PC-3 (cell line): Measurements from ENCODE around the gene LOXHD1. TPM values are rescaled to one million over a fixed set of nuclear protein-coding genes. Genes with fewer than 3 reads are reported as not detected.

Experiments
- ATAC-seq: fragments of 200-7000 bp; cut with Tn5 transposase; 2 replicates; pipeline ENCODE4 v1.9.1; 2020; ENCODE audit warnings: mild to moderate bottlenecking, moderate library complexity
- BruUV-seq: library from RNA; stranded (reverse); fragments of 400-500 nt; replicated peaks from 2 replicates; lab custom pipeline; 2021; lab: Mats Ljungman, UMichigan
- CTCF ChIA-PET: fragments of 300-600 bp; sonication (Branson Sonifier 250); formaldehyde crosslinking; loops from one replicate; lab custom pipeline; 2022; ENCODE audit warnings: antibody characterized with exemption; lab: Charles Lee
- POLR2A ChIA-PET: fragments of 300-600 bp; sonication (Branson Sonifier 250); formaldehyde crosslinking; loops from one replicate; lab custom pipeline; 2022; ENCODE audit warnings: antibody characterized with exemption; ENCODE audit not compliant: unreplicated experiment; lab: Charles Lee
- DNase-seq: peaks from one replicate; pipeline ENCODE4 v3.0.0-alpha.2; 2015
- H2AFZ ChIP-seq: fragments of 300-600 bp; sonication (generic); 2 replicates; pipeline ENCODE4 v1.6.0; 2016; ENCODE audit warnings: antibody characterized with exemption, low read length
- H3F3A ChIP-seq: fragments of 300-600 bp; sonication (generic); one replicate; pipeline ENCODE4 v1.6.0; 2017; ENCODE audit warnings: antibody characterized with exemption, low read length, control low read depth, mild to moderate bottlenecking; ENCODE audit not compliant: unreplicated experiment
- H3K27ac ChIP-seq: fragments of 300-600 bp; sonication (generic); 2 replicates; pipeline ENCODE4 v1.5.1; 2016; ENCODE audit warnings: mild to moderate bottlenecking, low read length
- H3K27me3 ChIP-seq: fragments of 300-600 bp; sonication (generic); 2 replicates; pipeline ENCODE4 v1.6.1; 2016; ENCODE audit warnings: low read length, mixed read lengths
- H3K36me3 ChIP-seq: fragments of 300-600 bp; sonication (generic); 2 replicates; pipeline ENCODE4 v1.6.1; 2016; ENCODE audit warnings: low read depth, mixed run types, low read length, mixed read lengths
- H3K4me1 ChIP-seq: fragments of 300-600 bp; sonication (generic); 2 replicates; pipeline ENCODE4 v1.5.1; 2016; ENCODE audit warnings: low read length; ENCODE audit not compliant: insufficient read depth
- H3K4me2 ChIP-seq: fragments of 300-600 bp; sonication (generic); 2 replicates; pipeline ENCODE4 v1.6.0; 2016; ENCODE audit warnings: low read length
- H3K4me3 ChIP-seq: fragments of 300-600 bp; sonication (generic); 2 replicates; pipeline ENCODE4 v1.5.1; 2016; ENCODE audit warnings: mild to moderate bottlenecking, low read length, mixed read lengths
- H3K79me2 ChIP-seq: fragments of 300-600 bp; sonication (generic); 2 replicates; pipeline ENCODE4 v1.6.1; 2017; ENCODE audit warnings: low read length, mixed read lengths
- H3K9ac ChIP-seq: fragments of 300-600 bp; sonication (generic); 2 replicates; pipeline ENCODE4 v1.6.0; 2016; ENCODE audit warnings: mild to moderate bottlenecking, low read length
- H3K9me2 ChIP-seq: fragments of 300-600 bp; sonication (generic); replicated peaks from 2 replicates; pipeline ENCODE4 v1.6.1; 2016; ENCODE audit warnings: mixed run types, low read length, mixed read lengths
- H3K9me3 ChIP-seq: fragments of 300-600 bp; sonication (generic); 2 replicates; pipeline ENCODE4 v1.6.1; 2016; ENCODE audit warnings: low read length, mixed read lengths
- H4K20me1 ChIP-seq: fragments of 300-600 bp; sonication (generic); 2 replicates; pipeline ENCODE4 v1.6.1; 2016; ENCODE audit warnings: low read length, mixed read lengths
- CTCF ChIP-seq: fragments of 300-600 bp; sonication (generic); conservative IDR thresholded peaks from 2 replicates; pipeline ENCODE4 v1.5.1; 2017; ENCODE audit warnings: antibody characterized with exemption, low read depth, mild to moderate bottlenecking, low read length
- EZH2 ChIP-seq: fragments of 300-600 bp; sonication (generic); IDR thresholded peaks from one replicate; pipeline ENCODE4 v1.6.1; 2017; ENCODE audit warnings: antibody characterized with exemption, mild to moderate bottlenecking, low read length; ENCODE audit not compliant: unreplicated experiment
- EZH2phosphoT487 ChIP-seq: fragments of 300-600 bp; sonication (generic); IDR thresholded peaks from 2 replicates; pipeline ENCODE4 v1.6.1; 2018; ENCODE audit warnings: mild to moderate bottlenecking, antibody characterized with exemption, low read length, borderline replicate concordance
- intact Hi-C: fragments of 100-400 bp; cut with micrococcal nuclease; formaldehyde crosslinking; loops from 2 replicates; pipeline ENCODE4 v1.9.0; 2023
- total RNA-seq: library from RNA; depleted of rRNA; stranded (reverse); fragments of >200 nt; gene quantifications from 2 replicates; pipeline ENCODE4 v1.2.3, GENCODE V29; 2014

Gene LOXHD1
- total RNA-seq, 1 experiment from 2014 or later, result not detected

DNA sequence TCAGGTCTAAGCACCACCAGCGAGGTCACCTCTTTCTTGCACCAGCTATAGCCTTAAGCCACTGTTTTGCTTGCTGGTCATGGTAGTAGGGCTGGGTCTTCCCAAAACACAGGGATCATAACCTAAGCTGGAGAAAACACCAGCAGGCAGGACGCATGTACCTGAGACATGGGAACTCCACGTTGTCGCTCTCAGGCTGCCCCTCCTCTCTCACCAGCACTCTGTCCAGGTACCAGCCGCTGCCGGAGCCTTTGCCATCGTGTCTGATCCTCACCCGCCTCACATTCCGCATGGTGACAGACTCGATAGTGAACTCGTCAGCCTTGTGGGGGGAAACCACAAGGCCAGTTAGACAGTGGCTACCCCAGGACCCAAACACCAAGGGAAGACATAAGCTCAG lies 79.5 kb downstream of the LOXHD1 start:
- Histone ChIP-seq H3K27me3 (no peaks in the 10 kb centered on the region), H3K4me1 (no peaks in the 10 kb centered on the region), H3K9me2 (no peaks in the 10 kb centered on the region), H2AFZ (no peak overlapping the region), H4K20me1 (no peaks in the 10 kb centered on the region), H3K9ac (no peak overlapping the region), H3K4me3 (no peak overlapping the region), H3K4me2 (no peak overlapping the region), H3K9me3 (no peaks in the 10 kb centered on the region), H3K36me3 (no peaks in the 10 kb centered on the region), H3K79me2 (no peaks in the 10 kb centered on the region), H3F3A (no peaks in the 10 kb centered on the region), H3K27ac (no peak overlapping the region)
- CTCF ChIA-PET, result no interaction called here
- intact Hi-C loops, result no loop called here
- no TSS peak for BruUV-seq
- no peak for DNase-seq
- TF ChIP-seq CTCF, result no peak
- no peak for ATAC-seq
- POLR2A ChIA-PET, result no interaction called here

- intact Hi-C loops, result no loop called here
- TF ChIP-seq EZH2phosphoT487 (no peak), CTCF (no peak), EZH2 (no peak)
- Histone ChIP-seq H3K9me3 (no peaks in the 10 kb centered on the region), H3K9me2 (no peaks in the 10 kb centered on the region), H3K4me3 (no peak overlapping the region), H3K4me2 (no peak overlapping the region), H3K36me3 (no peaks in the 10 kb centered on the region), H3K27ac (no peak overlapping the region), H3F3A (no peaks in the 10 kb centered on the region), H3K9ac (no peak overlapping the region), H3K79me2 (no peaks in the 10 kb centered on the region), H2AFZ (no peak overlapping the region), H3K27me3 (no peaks in the 10 kb centered on the region), H3K4me1 (no peaks in the 10 kb centered on the region), H4K20me1 (no peaks in the 10 kb centered on the region)
- ChIA-PET POLR2A (no interaction called here), CTCF (no interaction called here)
- DNase-seq (no peak), ATAC-seq (no peak)
- no TSS peak for BruUV-seq
Measured at GRCh38 chr18:46575851-46576250, 81.2 kb downstream of the LOXHD1 start.

DNA sequence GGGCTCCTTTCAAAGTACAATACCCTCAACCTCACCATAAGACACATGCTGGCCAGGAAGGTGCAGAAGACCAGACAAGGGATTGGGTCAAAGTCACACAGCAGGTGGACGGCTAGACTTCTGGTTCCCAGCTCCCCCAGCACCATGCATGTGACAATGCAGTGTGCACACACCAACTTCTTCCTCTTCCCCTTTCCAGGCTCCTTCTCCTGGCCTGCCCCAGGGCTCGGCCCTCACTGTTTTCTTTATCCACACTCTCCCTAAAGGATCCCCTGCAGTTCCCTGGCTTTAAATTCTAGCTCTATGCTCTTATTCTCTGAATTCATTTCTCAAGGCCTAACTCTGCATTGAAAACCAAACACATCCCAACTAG lies 82.3 kb downstream of the LOXHD1 start:
- intact Hi-C loops, result no loop called here
- BruUV-seq, result no TSS peak
- CTCF ChIA-PET, result no interaction called here

More for the DNA sequence above, 82.3 kb downstream of the LOXHD1 start:
- ATAC-seq (no peak), DNase-seq (no peak)
- H3K4me3 ChIP-seq, result no peak overlapping the region
- no peaks in the 10 kb centered on the region for H4K20me1 ChIP-seq
- H3K4me2 ChIP-seq, result no peak overlapping the region
- H3K4me1 ChIP-seq, result no peaks in the 10 kb centered on the region
- H2AFZ ChIP-seq, result no peak overlapping the region
- H3K27ac ChIP-seq, result no peak overlapping the region
- H3K9me3 ChIP-seq, result no peaks in the 10 kb centered on the region
- POLR2A ChIA-PET, result no interaction called here
- H3K79me2 ChIP-seq, result no peaks in the 10 kb centered on the region
- no peaks in the 10 kb centered on the region for H3K9me2 ChIP-seq
- H3K27me3 ChIP-seq, result no peaks in the 10 kb centered on the region
- TF ChIP-seq EZH2phosphoT487 (no peak), EZH2 (no peak), CTCF (no peak)
- no peak overlapping the region for H3K9ac ChIP-seq
- no peaks in the 10 kb centered on the region for H3F3A ChIP-seq
- H3K36me3 ChIP-seq, result no peaks in the 10 kb centered on the region
